Vagina (tissue), 2 donors: Measurements from ENCODE around the gene MYZAP. TPM values are rescaled to one million over a fixed set of nuclear protein-coding genes. Genes with fewer than 3 reads are reported as not detected.

ENCODE experiments used
- DNase-seq, 2 donors: peaks; one replicate each; pipeline ENCODE4 v3.0.0-alpha.2; 2017; ENCODE audit errors: extremely low spot score in 2 of 2
- H3K27ac ChIP-seq: fragments of 200-600 bp; sonication (generic); one replicate; pipeline ENCODE4 v1.5.1; 2019
- H3K27me3 ChIP-seq: fragments of 200-600 bp; sonication (generic); one replicate; pipeline ENCODE4 v1.5.1; 2019
- H3K36me3 ChIP-seq, 2 donors: fragments of 200-600 bp; sonication (generic); one replicate each; pipeline ENCODE4 v1.5.1; 2017 to 2019
- H3K4me1 ChIP-seq: fragments of 200-600 bp; sonication (generic); one replicate; pipeline ENCODE4 v1.5.1; 2019
- H3K4me3 ChIP-seq, 2 donors: fragments of 200-600 bp; sonication (generic); 1 replicate in 1 of 2; 2 replicates in 1 of 2; pipeline ENCODE4 v1.5.1; 2016 to 2019
- H3K9me3 ChIP-seq: fragments of 200-600 bp; sonication (generic); one replicate; pipeline ENCODE4 v1.5.1; 2019
- POLR2A ChIP-seq, 2 donors: fragments of 450-650 bp; IDR thresholded peaks; one replicate each; pipeline ENCODE4 v1.6.1; 2017; ENCODE audit warnings: antibody characterized with exemption in 2 of 2, mild to moderate bottlenecking in 2 of 2, moderate library complexity in 2 of 2
- POLR2AphosphoS5 ChIP-seq, 2 donors: sonication (generic); formaldehyde crosslinking; IDR thresholded peaks; one replicate each; pipeline ENCODE4 v1.9.0; 2017; ENCODE audit warnings: antibody characterized with exemption in 2 of 2, mild to moderate bottlenecking in 2 of 2, low read depth in 1 of 2; ENCODE audit not compliant: insufficient read depth in 1 of 2
- intact Hi-C: fragments of 100-400 bp; cut with DNase I; formaldehyde crosslinking; loops from one replicate; pipeline ENCODE4 v1.15.1; 2023
- total RNA-seq: library from RNA; depleted of rRNA; stranded (reverse); fragments of >200 nt; gene quantifications from one replicate; pipeline ENCODE4 v1.2.3, GENCODE V29; 2016
- TF ChIP-seq, protein P1 (sequence below), 3 experiments: fragments of 450-650 bp in 2 of 3; fragments of 200-600 bp in 1 of 3; sonication (generic) in 1 of 3; IDR thresholded peaks; one replicate each; pipeline ENCODE4 v1.5.1; 2017 to 2019; ENCODE audit warnings: antibody characterized with exemption in 3 of 3, mild to moderate bottlenecking in 2 of 3, moderate library complexity in 2 of 3

The MYZAP gene
- total RNA-seq, 1 donor from 2014 or later = 15.2 TPM

DNA sequence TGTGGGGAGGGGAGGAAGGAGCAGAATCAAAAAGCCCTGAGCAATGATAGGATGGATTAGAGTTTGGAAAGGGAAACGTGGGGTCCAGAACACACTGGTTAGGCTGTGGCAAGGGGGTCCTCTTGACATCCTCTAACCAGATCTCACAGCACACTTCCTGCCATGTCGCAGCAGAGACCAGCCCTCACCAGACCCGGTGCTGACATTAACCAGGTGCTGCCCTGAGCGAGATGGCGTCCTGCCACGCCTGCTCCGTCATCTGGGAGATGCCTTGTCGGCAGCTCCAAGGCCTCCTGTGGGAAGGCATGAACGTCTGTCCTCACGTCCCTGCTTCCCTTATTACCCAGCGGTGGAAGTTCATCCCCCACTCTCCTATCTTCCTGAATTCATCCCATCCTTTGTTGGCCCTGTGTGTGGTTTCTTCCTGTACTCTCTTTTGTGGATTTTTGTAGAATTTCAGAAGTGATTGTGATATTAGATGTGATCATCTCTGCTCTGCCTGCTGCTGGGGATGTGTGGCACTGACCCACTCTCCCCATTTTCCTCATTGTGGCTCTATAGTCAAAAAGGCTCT, 29.4 kb upstream of the MYZAP start:
- intact Hi-C loops = loop anchor here (10.0 kb wide), 2 partner anchors 53 to 303 kb away; no protein-coding TSS in a partner anchor
- Histone ChIP-seq H3K4me1 (peaks cover 22% of the 10 kb centered on the region), H3K36me3 (no peaks in the 10 kb centered on the region), H3K27ac (no peak overlapping the region), H3K9me3 (no peaks in the 10 kb centered on the region), H3K4me3 (no peak overlapping the region), H3K27me3 (no peaks in the 10 kb centered on the region)
- DNase-seq = no peak
- TF ChIP-seq POLR2AphosphoS5 (IDR thresholded peaks at IDR 0.05; ENCODE audit: insufficient read depth in 1 of 2, low read depth in 1 of 2) (no peak), POLR2A (IDR thresholded peaks at IDR 0.05) (no peak)
- TF ChIP-seq, protein P1, sequence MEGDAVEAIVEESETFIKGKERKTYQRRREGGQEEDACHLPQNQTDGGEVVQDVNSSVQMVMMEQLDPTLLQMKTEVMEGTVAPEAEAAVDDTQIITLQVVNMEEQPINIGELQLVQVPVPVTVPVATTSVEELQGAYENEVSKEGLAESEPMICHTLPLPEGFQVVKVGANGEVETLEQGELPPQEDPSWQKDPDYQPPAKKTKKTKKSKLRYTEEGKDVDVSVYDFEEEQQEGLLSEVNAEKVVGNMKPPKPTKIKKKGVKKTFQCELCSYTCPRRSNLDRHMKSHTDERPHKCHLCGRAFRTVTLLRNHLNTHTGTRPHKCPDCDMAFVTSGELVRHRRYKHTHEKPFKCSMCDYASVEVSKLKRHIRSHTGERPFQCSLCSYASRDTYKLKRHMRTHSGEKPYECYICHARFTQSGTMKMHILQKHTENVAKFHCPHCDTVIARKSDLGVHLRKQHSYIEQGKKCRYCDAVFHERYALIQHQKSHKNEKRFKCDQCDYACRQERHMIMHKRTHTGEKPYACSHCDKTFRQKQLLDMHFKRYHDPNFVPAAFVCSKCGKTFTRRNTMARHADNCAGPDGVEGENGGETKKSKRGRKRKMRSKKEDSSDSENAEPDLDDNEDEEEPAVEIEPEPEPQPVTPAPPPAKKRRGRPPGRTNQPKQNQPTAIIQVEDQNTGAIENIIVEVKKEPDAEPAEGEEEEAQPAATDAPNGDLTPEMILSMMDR (IDR thresholded peaks at IDR 0.05) = no peak

DNA sequence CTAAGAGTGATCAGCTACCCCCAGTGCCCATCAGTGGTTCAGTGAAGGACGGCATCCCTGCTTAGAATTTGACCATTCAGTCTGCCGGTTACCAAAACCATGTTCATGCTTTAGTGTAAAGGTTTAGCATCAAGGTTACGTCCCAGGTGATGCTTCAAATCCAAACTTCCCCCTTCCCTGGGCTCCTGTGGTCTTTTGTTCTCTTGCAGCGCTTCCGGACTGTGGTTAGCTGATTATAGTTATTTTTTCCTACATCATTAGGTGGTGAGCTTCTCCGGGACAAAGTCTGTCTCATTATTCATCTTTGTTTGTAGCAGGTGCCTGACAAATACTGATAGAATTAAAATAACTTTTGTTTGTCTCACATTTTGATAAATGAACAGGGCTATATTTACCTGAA, 28.3 kb upstream of the MYZAP start:
- intact Hi-C loops = loop anchor here (10.0 kb wide), 2 partner anchors 51 to 301 kb away; no protein-coding TSS in a partner anchor
- no peak overlapping the region for H3K4me3 ChIP-seq
- DNase-seq = no peak
- no peaks in the 10 kb centered on the region for H3K36me3 ChIP-seq
- TF ChIP-seq POLR2AphosphoS5 (IDR thresholded peaks at IDR 0.05; ENCODE audit: insufficient read depth in 1 of 2, low read depth in 1 of 2) = no peak
- TF ChIP-seq, protein P1 (IDR thresholded peaks at IDR 0.05) = no peak
- no peak for TF ChIP-seq POLR2A (IDR thresholded peaks at IDR 0.05)
- H3K27ac ChIP-seq = no peak overlapping the region
- peaks cover 25% of the 10 kb centered on the region for H3K4me1 ChIP-seq
- H3K9me3 ChIP-seq = no peaks in the 10 kb centered on the region
- H3K27me3 ChIP-seq = no peaks in the 10 kb centered on the region

DNA sequence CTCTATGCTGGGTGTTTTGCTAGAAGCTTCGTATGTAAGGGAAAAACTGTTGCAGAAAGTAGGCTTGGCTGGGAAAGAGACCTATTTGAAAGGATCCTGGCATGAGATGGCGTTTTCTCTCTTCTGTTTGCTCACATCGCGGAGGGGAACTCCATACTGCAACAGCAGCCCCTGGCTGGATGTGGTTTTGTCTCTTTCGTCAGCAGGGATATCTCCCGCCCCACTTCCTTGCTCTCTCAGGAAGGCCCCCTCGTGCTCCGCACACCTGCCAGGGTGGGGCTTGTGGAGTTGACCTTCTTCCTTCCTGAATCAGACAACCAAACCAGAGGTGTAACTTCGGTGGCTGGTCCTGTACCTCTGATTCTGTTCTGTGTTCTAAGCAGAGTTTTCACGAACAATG, 26.4 kb upstream of the MYZAP start:
- no peak for DNase-seq
- Histone ChIP-seq H3K36me3 (no peaks in the 10 kb centered on the region), H3K4me3 (no peak overlapping the region), H3K27ac (peak overlapping the region; percentile 17), H3K9me3 (no peaks in the 10 kb centered on the region), H3K4me1 (peaks cover 25% of the 10 kb centered on the region), H3K27me3 (no peaks in the 10 kb centered on the region)
- TF ChIP-seq, protein P1 (IDR thresholded peaks at IDR 0.05) = no peak
- no peak for TF ChIP-seq POLR2A (IDR thresholded peaks at IDR 0.05)
- TF ChIP-seq POLR2AphosphoS5 (IDR thresholded peaks at IDR 0.05; ENCODE audit: insufficient read depth in 1 of 2, low read depth in 1 of 2) = no peak
- intact Hi-C loops = loop anchor here (10.0 kb wide), 2 partner anchors 49 to 299 kb away; no protein-coding TSS in a partner anchor

DNA sequence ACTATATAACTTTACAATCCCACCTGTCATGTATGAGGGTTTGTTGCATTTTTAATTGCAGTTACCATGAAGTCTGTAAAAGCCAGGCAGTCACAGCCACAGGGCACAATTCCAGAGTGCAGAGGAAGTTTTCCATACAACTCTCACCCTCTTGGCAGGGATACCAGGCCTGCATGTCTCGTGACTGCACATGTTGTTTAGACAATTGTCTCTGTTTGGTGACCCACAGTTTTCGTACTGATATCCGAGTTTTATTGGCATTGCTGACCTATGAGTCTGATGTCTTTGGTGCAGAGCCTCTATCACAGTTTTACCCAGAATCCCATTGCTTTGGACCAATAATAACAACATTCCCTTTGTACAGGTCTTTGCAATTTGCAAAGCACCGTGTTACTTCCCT, 24.9 kb upstream of the MYZAP start:
- no peaks in the 10 kb centered on the region for H3K27me3 ChIP-seq
- TF ChIP-seq POLR2AphosphoS5 (IDR thresholded peaks at IDR 0.05; ENCODE audit: insufficient read depth in 1 of 2, low read depth in 1 of 2) = peak in 1 of 2 donors; percentile 57
- TF ChIP-seq, protein P1 (IDR thresholded peaks at IDR 0.05) = no peak
- intact Hi-C loops = loop anchor here (10.0 kb wide), 2 partner anchors 48 to 298 kb away; no protein-coding TSS in a partner anchor
- peaks cover 16% of the 10 kb centered on the region for H3K4me1 ChIP-seq
- H3K27ac ChIP-seq = peak overlapping the region; percentile 66
- no peak for DNase-seq
- H3K36me3 ChIP-seq = no peaks in the 10 kb centered on the region
- no peaks in the 10 kb centered on the region for H3K9me3 ChIP-seq
- H3K4me3 ChIP-seq = no peak overlapping the region

DNA sequence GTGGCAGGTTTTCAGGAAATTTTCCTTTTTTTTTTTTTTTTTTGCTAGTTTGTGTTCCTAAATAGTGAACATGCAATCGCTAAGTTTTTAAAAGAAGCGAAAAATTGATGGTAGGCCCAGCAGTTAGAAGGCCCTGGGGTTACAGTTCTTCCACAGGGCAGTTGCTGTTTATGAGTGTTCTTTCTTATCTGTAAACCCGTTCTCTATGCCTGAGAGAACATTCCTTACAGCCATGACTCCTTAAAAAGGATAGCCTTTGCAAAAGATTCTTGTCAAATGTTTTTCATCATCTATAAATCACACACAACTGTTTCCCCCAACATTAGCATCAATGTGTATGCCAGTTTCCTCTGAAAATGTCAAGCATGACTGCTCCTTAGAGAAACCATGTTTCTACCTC, 23.8 kb upstream of the MYZAP start:
- TF ChIP-seq POLR2A (IDR thresholded peaks at IDR 0.05) (no peak), POLR2AphosphoS5 (IDR thresholded peaks at IDR 0.05; ENCODE audit: insufficient read depth in 1 of 2, low read depth in 1 of 2) (no peak)
- TF ChIP-seq, protein P1 (IDR thresholded peaks at IDR 0.05) = no peak
- Histone ChIP-seq H3K36me3 (no peaks in the 10 kb centered on the region), H3K9me3 (no peaks in the 10 kb centered on the region), H3K4me1 (peaks cover 16% of the 10 kb centered on the region), H3K4me3 (no peak overlapping the region), H3K27ac (peak overlapping the region; percentile 66), H3K27me3 (no peaks in the 10 kb centered on the region)
- intact Hi-C loops = loop anchor here (10.0 kb wide), 2 partner anchors 47 to 297 kb away; no protein-coding TSS in a partner anchor
- DNase-seq = no peak
